K562 (cell line): ENCODE data around the gene MAGIX. TPM values are rescaled to one million over a fixed set of nuclear protein-coding genes. Genes with fewer than 3 reads are reported as not detected.

Experiments
- BRF2 ChIP-seq: IDR thresholded peaks from 3 replicates; pipeline ENCODE4 v1.6.1; 2011; ENCODE audit warnings: borderline replicate concordance, mild to moderate bottlenecking; ENCODE audit not compliant: insufficient read length, insufficient read depth
- DDX20 ChIP-seq: fragments of 450-650 bp; IDR thresholded peaks from 2 replicates; pipeline ENCODE4 v1.6.1; 2016; ENCODE audit warnings: missing genetic modification characterization, low read depth, mild to moderate bottlenecking, missing compliant biosample characterization, moderate library complexity
- ELF4 ChIP-seq: fragments of 450-650 bp; formaldehyde crosslinking; IDR thresholded peaks from 2 replicates; pipeline ENCODE4 v1.4.0; 2022; ENCODE audit warnings: missing genetic modification characterization
- GTF2A2 ChIP-seq: IDR thresholded peaks from 2 replicates; pipeline ENCODE4 v1.6.1; 2016; ENCODE audit warnings: mild to moderate bottlenecking, missing genetic modification characterization, missing compliant biosample characterization
- HCFC1 ChIP-seq: IDR thresholded peaks from 2 replicates; pipeline ENCODE4 v1.6.1; 2012; ENCODE audit warnings: low read depth, low read length, improper control_type of control experiment
- MED1 ChIP-seq: sonication (generic); formaldehyde crosslinking; IDR thresholded peaks from 2 replicates; pipeline ENCODE4 v1.8.1; 2023; ENCODE audit warnings: missing genetic modification reagents, borderline replicate concordance
- MYNN ChIP-seq, 2 experiments: sonication (generic); formaldehyde crosslinking in 1 of 2; IDR thresholded peaks; 2 replicates each; pipeline versions ENCODE4 v1.5.0 to v1.6.1; 2016 to 2020; ENCODE audit warnings: antibody characterized with exemption in 1 of 2, missing genetic modification reagents in 1 of 2
- PTRF ChIP-seq: fragments of 450-650 bp; IDR thresholded peaks from 2 replicates; pipeline ENCODE4 v1.6.1; 2016; ENCODE audit warnings: mild to moderate bottlenecking, missing genetic modification characterization, missing compliant biosample characterization
- PYGO2 ChIP-seq: fragments of 450-650 bp; IDR thresholded peaks from 2 replicates; pipeline ENCODE4 v1.6.1; 2016; ENCODE audit warnings: mild to moderate bottlenecking, missing genetic modification characterization, moderate library complexity, missing compliant biosample characterization
- SMAD2 ChIP-seq: fragments of 150-350 bp; IDR thresholded peaks from 2 replicates; pipeline ENCODE4 v1.6.1; 2014; ENCODE audit warnings: low read depth, mild to moderate bottlenecking, low read length
- SMC3 ChIP-seq: conservative IDR thresholded peaks from 2 replicates; pipeline ENCODE4 v1.6.1; 2011; ENCODE audit warnings: low read depth, low read length, improper control_type of control experiment; ENCODE audit not compliant: insufficient read depth
- SRSF1 ChIP-seq: fragments of 200-400 bp; formaldehyde crosslinking; IDR thresholded peaks from 2 replicates; pipeline ENCODE4 v1.6.1; 2017; ENCODE audit warnings: mild to moderate bottlenecking, low read depth, low read length, moderate library complexity
- WHSC1 ChIP-seq: IDR thresholded peaks from one replicate; pipeline ENCODE4 v1.6.1; 2012; ENCODE audit warnings: low read length, control low read depth, inconsistent platforms
- ZFP91 ChIP-seq: sonication (generic); formaldehyde crosslinking; IDR thresholded peaks from 2 replicates; pipeline ENCODE4 v1.8.0; 2022; ENCODE audit warnings: mild to moderate bottlenecking, missing genetic modification reagents
- ZKSCAN8 ChIP-seq: fragments of 200-800 bp; sonication (Bioruptor generic); IDR thresholded peaks from 2 replicates; pipeline ENCODE4 v1.6.1; 2016; ENCODE audit warnings: missing genetic modification characterization, missing compliant biosample characterization
- ZNF316 ChIP-seq: fragments of 450-650 bp; IDR thresholded peaks from 2 replicates; pipeline ENCODE4 v1.6.1; 2016
- ZNF324 ChIP-seq: fragments of 250-450 bp; sonication (Bioruptor Pico); IDR thresholded peaks from 2 replicates; pipeline ENCODE4 v1.4.0; 2020; ENCODE audit warnings: mild to moderate bottlenecking
- ZNF668 ChIP-seq: fragments of 250-450 bp; sonication (Bioruptor Pico); IDR thresholded peaks from 2 replicates; pipeline ENCODE4 v1.8.0; 2022; ENCODE audit warnings: mild to moderate bottlenecking, inconsistent platforms
- ZZZ3 ChIP-seq: fragments of 450-650 bp; IDR thresholded peaks from 2 replicates; pipeline ENCODE4 v1.6.1; 2016; ENCODE audit warnings: antibody characterized with exemption, mild to moderate bottlenecking, moderate library complexity
- polyA plus RNA-seq, 8 experiments: library from polyadenylated mRNA; depleted of rRNA in 4 of 8; stranded (reverse) in 5 of 8; unstranded in 3 of 8; fragments of >200 nt; fragmentation: Nextera tagmentation in 2 of 8; fragmentation: Illumina TruSeq in 1 of 8; extraction: Ambion mirVana in 2 of 8; extraction: Trizol in 1 of 8; gene quantifications; 2 replicates each; pipeline versions ENCODE4 v1.2.1 to v1.2.3, GENCODE V29; 2011 to 2014; ENCODE audit warnings: inconsistent platforms in 1 of 8, missing spikeins in 1 of 8
- total RNA-seq, 7 experiments: library from RNA; depleted of rRNA in 6 of 7; stranded (reverse); fragments of >200 nt in 6 of 7; fragmentation: Illumina TruSeq in 2 of 7; extraction: Trizol in 2 of 7; gene quantifications; 2 replicates each; pipeline versions ENCODE4 v1.2.1 to v1.2.3, GENCODE V29; 2011 to 2021; ENCODE audit warnings: low replicate concordance in 1 of 7
- TF ChIP-seq, protein P1 (sequence below): fragments of 200-800 bp; sonication (Bioruptor generic); IDR thresholded peaks from 2 replicates; pipeline ENCODE4 v1.6.1; 2017; ENCODE audit warnings: missing genetic modification characterization, missing compliant biosample characterization
- TF ChIP-seq, protein P2 (sequence below): conservative IDR thresholded peaks from 2 replicates; pipeline ENCODE4 v1.6.1; 2011; ENCODE audit warnings: low read depth, mild to moderate bottlenecking, low read length; ENCODE audit not compliant: control insufficient read depth
- TF ChIP-seq, protein P3 (sequence below): fragments of 450-650 bp; formaldehyde crosslinking; IDR thresholded peaks from 2 replicates; pipeline ENCODE4 v1.4.0; 2022; ENCODE audit warnings: missing genetic modification characterization

The MAGIX gene
- total and polyA plus RNA-seq, 9 of the 15 experiments (the other 6 are each of a cell fraction or from before 2014, with no cell fraction given) = 0.08 to 3.5 (median 0.47) TPM

GRCh38 chrX:49175435-49176274, 13.1 kb downstream of the MAGIX start (continued):
- TF ChIP-seq ZFP91 (CRISPR knock-in tag) (no peak), HCFC1 (no peak), SMAD2 (no peak), WHSC1 (no peak), DDX20 (no peak), ZNF668 (CRISPR knock-in tag) (no peak), ZKSCAN8 (no peak), SRSF1 (no peak), BRF2 (no peak), ZZZ3 (no peak), PYGO2 (tag) (no peak), ZNF316 (no peak), MYNN (IDR thresholded peaks at IDR 0.05) (no peak), MYNN (CRISPR knock-in tag; IDR thresholded peaks at IDR 0.05) (no peak), GTF2A2 (no peak), MED1 (CRISPR knock-in tag) (no peak), PTRF (tag) (no peak), ZNF324 (CRISPR knock-in tag) (no peak), SMC3 (no peak), ELF4 (CRISPR knock-in tag) (no peak)
- TF ChIP-seq, protein P1, sequence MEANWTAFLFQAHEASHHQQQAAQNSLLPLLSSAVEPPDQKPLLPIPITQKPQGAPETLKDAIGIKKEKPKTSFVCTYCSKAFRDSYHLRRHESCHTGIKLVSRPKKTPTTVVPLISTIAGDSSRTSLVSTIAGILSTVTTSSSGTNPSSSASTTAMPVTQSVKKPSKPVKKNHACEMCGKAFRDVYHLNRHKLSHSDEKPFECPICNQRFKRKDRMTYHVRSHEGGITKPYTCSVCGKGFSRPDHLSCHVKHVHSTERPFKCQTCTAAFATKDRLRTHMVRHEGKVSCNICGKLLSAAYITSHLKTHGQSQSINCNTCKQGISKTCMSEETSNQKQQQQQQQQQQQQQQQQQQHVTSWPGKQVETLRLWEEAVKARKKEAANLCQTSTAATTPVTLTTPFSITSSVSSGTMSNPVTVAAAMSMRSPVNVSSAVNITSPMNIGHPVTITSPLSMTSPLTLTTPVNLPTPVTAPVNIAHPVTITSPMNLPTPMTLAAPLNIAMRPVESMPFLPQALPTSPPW (CRISPR knock-in tag) = peak; percentile 66
- TF ChIP-seq, protein P2, sequence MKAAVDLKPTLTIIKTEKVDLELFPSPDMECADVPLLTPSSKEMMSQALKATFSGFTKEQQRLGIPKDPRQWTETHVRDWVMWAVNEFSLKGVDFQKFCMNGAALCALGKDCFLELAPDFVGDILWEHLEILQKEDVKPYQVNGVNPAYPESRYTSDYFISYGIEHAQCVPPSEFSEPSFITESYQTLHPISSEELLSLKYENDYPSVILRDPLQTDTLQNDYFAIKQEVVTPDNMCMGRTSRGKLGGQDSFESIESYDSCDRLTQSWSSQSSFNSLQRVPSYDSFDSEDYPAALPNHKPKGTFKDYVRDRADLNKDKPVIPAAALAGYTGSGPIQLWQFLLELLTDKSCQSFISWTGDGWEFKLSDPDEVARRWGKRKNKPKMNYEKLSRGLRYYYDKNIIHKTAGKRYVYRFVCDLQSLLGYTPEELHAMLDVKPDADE = no peak
- TF ChIP-seq, protein P3, sequence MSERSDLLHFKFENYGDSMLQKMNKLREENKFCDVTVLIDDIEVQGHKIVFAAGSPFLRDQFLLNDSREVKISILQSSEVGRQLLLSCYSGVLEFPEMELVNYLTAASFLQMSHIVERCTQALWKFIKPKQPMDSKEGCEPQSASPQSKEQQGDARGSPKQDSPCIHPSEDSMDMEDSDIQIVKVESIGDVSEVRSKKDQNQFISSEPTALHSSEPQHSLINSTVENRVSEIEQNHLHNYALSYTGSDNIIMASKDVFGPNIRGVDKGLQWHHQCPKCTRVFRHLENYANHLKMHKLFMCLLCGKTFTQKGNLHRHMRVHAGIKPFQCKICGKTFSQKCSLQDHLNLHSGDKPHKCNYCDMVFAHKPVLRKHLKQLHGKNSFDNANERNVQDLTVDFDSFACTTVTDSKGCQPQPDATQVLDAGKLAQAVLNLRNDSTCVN (CRISPR knock-in tag) = no peak
